ENCODE results near the gene CAPN5.

DNA sequence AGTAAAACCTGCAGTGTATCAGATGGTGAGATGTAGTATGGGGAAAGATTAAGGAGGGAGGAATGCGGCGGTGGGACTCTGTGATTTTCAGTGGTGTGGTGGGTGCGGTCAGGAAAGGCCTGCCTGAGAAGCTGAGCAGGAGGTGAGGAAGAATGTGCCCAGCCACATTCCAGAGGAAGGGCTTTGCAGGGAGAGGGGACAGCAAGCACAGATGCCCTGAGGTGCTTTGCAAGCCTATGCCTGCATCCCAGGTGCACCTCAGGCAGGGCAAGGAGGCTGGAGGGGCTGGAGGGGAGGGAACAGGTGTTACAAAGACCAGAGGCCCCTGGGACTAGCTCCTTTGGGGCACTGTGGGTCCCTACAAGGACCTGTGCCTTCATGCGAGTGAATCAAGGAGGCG, 103.3 kb downstream of the CAPN5 start:
- TF ChIP-seq CTCF (IDR thresholded peaks at IDR 0.05; ENCODE audit: low read depth, low read length) = no peak
- TF ChIP-seq POLR2A (IDR thresholded peaks at IDR 0.05; ENCODE audit: extremely low read depth, insufficient read length) = no peak

Measured in NB4 (cell line).